MCF 10A (cell line): ENCODE results near the gene PTF1A. TPM values are rescaled to one million over a fixed set of nuclear protein-coding genes. Genes with fewer than 3 reads are reported as not detected.

Experiments used
- BruUV-seq: library from RNA; stranded (reverse); fragments of 400-500 nt; replicated peaks from 2 replicates; lab custom pipeline; 2021; lab: Mats Ljungman, UMichigan
- CTCF ChIA-PET: fragments of 300-600 bp; sonication (Branson Sonifier 250); formaldehyde crosslinking; extraction: SDS; loops from one replicate; lab custom pipeline; 2021; ENCODE audit warnings: antibody characterized with exemption, inconsistent platforms; lab: Yijun Ruan, JAX
- POLR2A ChIA-PET: fragments of 300-600, 350-650 bp; sonication (Branson Sonifier 250); formaldehyde crosslinking; extraction: SDS; loops from one replicate; lab custom pipeline; 2020; ENCODE audit warnings: antibody characterized with exemption, inconsistent platforms; lab: Yijun Ruan, JAX
- DNase-seq: peaks from one replicate; pipeline ENCODE4 v3.0.0-alpha.2; 2018; ENCODE audit not compliant: unreplicated experiment
- H3K27ac Mint-ChIP-seq: one replicate; pipeline ENCODE4 v1.8.0; 2022; ENCODE audit warnings: mild to moderate bottlenecking, low read depth, mixed read lengths; ENCODE audit not compliant: unreplicated experiment
- H3K27me3 Mint-ChIP-seq: one replicate; pipeline ENCODE4 v1.8.0; 2022; ENCODE audit warnings: mixed read lengths; ENCODE audit not compliant: insufficient read depth, unreplicated experiment
- H3K36me3 Mint-ChIP-seq: one replicate; pipeline ENCODE4 v1.8.0; 2022; ENCODE audit warnings: mild to moderate bottlenecking, moderate library complexity, mixed read lengths; ENCODE audit not compliant: insufficient read depth, unreplicated experiment
- H3K4me1 Mint-ChIP-seq: one replicate; pipeline ENCODE4 v1.8.0; 2022; ENCODE audit warnings: mixed read lengths; ENCODE audit not compliant: insufficient read depth, unreplicated experiment
- H3K4me3 Mint-ChIP-seq: one replicate; pipeline ENCODE4 v1.8.0; 2022; ENCODE audit warnings: mild to moderate bottlenecking, moderate library complexity, mixed read lengths; ENCODE audit not compliant: unreplicated experiment
- H3K9me3 Mint-ChIP-seq: one replicate; pipeline ENCODE4 v1.8.0; 2022; ENCODE audit warnings: mixed read lengths; ENCODE audit not compliant: unreplicated experiment
- intact Hi-C: fragments of 100-400 bp; cut with micrococcal nuclease; formaldehyde crosslinking; loops from 2 replicates; pipeline ENCODE4 v1.14.1; 2022
- total RNA-seq: library from RNA; stranded (reverse); gene quantifications from 2 replicates; pipeline ENCODE4 v1.2.3, GENCODE V29; 2022
- TF ChIP-seq, protein P1 (sequence below): fragments of 200-600 bp; IDR thresholded peaks from one replicate; pipeline ENCODE4 v1.8.0; 2022; ENCODE audit warnings: antibody characterized with exemption, mild to moderate bottlenecking; ENCODE audit not compliant: unreplicated experiment

Gene PTF1A
- total RNA-seq, 1 experiment from 2014 or later = not detected

DNA sequence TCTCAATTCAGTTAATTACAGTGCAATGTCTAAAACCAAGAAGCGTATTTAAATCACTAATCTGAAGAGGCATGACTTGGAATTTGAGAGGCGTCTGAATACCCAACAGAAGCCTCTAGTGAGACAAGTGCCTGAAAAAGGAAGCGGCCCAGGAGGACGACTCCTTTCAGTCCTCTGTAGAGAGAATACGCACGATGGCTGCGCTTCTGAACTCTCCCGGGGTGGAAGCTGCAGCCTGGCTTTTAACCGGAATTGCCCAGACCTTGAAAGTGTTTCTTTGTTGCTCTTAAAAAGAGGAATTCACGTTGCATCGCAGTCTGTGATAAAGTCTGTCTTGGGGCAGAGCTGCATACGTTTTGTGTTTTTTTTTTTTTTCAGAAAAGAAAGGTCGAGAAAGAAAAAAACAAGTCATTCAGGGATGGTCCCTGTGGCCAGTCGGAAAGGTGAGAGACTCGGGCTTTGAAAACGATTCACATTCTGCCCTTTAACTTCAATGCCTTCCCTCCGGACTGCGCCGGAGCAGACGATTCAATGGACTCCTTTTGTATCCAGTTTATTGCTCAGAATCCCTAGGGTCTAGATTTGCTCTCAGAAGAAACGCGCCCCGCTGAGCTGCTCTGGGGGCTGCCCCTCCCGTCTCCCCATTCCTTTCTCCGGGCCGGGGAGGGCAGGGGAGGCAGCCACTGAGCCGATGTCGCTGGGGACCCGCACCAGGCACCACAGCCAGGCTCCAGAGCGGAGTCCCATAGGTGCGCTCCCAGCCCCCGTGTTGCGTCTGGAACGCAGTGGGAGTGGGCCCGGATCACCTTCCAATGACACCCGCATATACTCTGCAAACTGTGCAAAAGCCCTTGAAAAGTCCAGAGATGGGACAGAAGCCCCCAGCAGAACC is 994 bp upstream of the PTF1A start:
- CTCF ChIA-PET = interaction anchor here (0.7 to 2.3 kb wide), 2 partner anchors 12 to 124 kb away, joined by 3 to 6 read pairs; no protein-coding TSS in a partner anchor
- Mint-ChIP-seq H3K36me3 (no peaks in the 10 kb centered on the region), H3K4me3 (no peak overlapping the region), H3K27ac (no peak overlapping the region), H3K9me3 (no peaks in the 10 kb centered on the region), H3K4me1 (no peaks in the 10 kb centered on the region), H3K27me3 (peaks cover 34% of the 10 kb centered on the region)
- no TSS peak for BruUV-seq
- TF ChIP-seq, protein P1, sequence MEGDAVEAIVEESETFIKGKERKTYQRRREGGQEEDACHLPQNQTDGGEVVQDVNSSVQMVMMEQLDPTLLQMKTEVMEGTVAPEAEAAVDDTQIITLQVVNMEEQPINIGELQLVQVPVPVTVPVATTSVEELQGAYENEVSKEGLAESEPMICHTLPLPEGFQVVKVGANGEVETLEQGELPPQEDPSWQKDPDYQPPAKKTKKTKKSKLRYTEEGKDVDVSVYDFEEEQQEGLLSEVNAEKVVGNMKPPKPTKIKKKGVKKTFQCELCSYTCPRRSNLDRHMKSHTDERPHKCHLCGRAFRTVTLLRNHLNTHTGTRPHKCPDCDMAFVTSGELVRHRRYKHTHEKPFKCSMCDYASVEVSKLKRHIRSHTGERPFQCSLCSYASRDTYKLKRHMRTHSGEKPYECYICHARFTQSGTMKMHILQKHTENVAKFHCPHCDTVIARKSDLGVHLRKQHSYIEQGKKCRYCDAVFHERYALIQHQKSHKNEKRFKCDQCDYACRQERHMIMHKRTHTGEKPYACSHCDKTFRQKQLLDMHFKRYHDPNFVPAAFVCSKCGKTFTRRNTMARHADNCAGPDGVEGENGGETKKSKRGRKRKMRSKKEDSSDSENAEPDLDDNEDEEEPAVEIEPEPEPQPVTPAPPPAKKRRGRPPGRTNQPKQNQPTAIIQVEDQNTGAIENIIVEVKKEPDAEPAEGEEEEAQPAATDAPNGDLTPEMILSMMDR = no peak
- DNase-seq = no peak
- intact Hi-C loops = no loop called here
- POLR2A ChIA-PET = no interaction called here

DNA sequence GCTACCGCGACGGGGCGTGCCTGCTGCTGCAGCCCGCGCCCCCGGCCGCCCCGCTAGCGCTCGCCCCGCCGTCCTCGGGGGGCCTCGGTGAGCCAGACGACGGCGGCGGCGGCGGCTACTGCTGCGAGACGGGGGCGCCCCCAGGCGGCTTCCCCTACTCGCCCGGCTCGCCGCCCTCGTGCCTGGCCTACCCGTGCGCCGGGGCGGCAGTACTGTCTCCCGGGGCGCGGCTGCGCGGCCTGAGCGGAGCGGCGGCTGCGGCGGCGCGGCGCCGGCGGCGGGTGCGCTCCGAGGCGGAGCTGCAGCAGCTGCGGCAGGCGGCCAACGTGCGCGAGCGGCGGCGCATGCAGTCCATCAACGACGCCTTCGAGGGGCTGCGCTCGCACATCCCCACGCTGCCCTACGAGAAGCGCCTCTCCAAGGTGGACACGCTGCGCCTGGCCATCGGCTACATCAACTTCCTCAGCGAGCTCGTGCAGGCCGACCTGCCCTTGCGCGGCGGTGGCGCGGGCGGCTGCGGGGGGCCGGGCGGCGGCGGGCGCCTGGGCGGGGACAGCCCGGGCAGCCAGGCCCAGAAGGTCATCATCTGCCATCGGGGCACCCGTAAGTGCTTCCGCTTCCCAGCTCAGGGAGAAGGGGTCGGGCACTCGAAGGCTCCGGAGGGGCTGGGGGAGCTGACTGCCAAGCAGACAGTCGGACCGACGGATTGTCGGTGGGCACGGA is 761 bp downstream of the PTF1A start:
- no TSS peak for BruUV-seq
- H3K4me3 Mint-ChIP-seq = no peak overlapping the region

DNA sequence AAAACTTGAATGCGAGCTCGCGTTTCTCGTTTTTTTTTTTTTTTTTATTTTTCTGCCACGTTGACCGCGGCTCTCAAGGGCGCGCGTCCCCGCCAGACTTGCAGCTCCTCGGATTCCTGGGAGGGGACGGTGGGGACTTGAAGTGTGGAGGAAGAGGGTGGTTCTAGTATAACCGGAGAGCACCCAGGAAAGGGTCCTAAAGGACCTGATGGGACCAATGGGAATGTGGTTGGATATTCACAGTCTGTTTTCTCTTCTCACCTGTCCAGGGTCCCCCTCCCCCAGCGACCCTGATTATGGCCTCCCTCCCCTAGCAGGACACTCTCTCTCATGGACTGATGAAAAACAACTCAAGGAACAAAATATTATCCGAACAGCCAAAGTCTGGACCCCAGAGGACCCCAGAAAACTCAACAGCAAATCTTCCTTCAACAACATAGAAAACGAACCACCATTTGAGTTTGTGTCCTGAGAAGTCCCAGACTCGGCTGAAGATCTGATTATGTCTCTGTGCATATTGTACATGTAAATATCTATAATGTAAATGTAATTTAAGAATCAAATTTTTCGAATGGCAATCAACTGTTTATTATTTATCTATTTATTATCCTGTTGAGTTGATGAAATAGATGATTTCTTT is 1.4 kb downstream of the PTF1A start:
- Mint-ChIP-seq H3K27me3 (peaks cover 43% of the 10 kb centered on the region), H3K36me3 (no peaks in the 10 kb centered on the region), H3K4me1 (no peaks in the 10 kb centered on the region), H3K9me3 (no peaks in the 10 kb centered on the region), H3K4me3 (no peak overlapping the region), H3K27ac (no peak overlapping the region)
- intact Hi-C loops = no loop called here
- ChIA-PET POLR2A (interaction anchor here (0.6 kb wide), 1 partner anchor 436 kb away, joined by 3 read pairs; no protein-coding TSS in a partner anchor), CTCF (interaction anchor here (0.6 to 1.1 kb wide), 3 partner anchors 11 to 788 kb away, joined by 3 to 5 read pairs (median 4); no protein-coding TSS in a partner anchor)
- TF ChIP-seq, protein P1 = no peak
- DNase-seq = no peak
- no TSS peak for BruUV-seq

More for the DNA sequence above, 761 bp downstream of the PTF1A start:
- no peak for DNase-seq
- H3K27me3 Mint-ChIP-seq = peaks cover 36% of the 10 kb centered on the region
- H3K36me3 Mint-ChIP-seq = no peaks in the 10 kb centered on the region
- no peak overlapping the region for H3K27ac Mint-ChIP-seq
- no peaks in the 10 kb centered on the region for H3K4me1 Mint-ChIP-seq
- CTCF ChIA-PET = interaction anchor here (0.6 kb wide), 2 partner anchors 12 to 789 kb away, joined by 4 to 5 read pairs; no protein-coding TSS in a partner anchor
- TF ChIP-seq, protein P1 = no peak
- POLR2A ChIA-PET = interaction anchor here (0.6 kb wide), 1 partner anchor 437 kb away, joined by 3 read pairs; no protein-coding TSS in a partner anchor
- intact Hi-C loops = no loop called here
- H3K9me3 Mint-ChIP-seq = no peaks in the 10 kb centered on the region
